Measurements from ENCODE around the gene ANKRD10. TPM values are rescaled to one million over a fixed set of nuclear protein-coding genes. Genes with fewer than 3 reads are reported as not detected.

ANKRD10 gene
- total and polyA plus RNA-seq, 2 donors (not counting 3 experiments of a cell fraction or from before 2014, with no cell fraction given): 44.5 to 94.1 TPM

DNA sequence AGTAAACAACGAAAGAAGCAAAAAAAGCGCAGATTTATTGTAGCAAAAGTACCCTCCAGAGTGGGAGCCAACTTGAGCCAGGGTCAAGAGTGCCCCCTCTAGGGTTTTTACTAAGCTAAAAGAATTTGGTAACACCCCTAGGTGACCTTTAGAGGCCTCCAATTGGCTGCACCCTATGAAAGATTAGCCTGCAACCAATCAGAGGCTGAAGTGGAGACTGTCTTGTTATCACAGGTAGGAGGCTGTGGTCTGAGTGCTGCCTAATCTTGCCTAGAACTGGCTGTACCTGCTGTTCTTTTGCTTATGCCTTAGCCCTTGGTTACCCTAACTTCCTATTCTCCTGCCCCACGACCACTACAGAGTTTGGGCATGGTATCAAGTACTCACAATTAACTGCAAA lies 38.3 kb downstream of the ANKRD10 start:
- Histone ChIP-seq H3K4me3 (replicated peaks in 1 of 3; ENCODE audit: insufficient read depth in 1 of 3, low read depth in 1 of 3, low read length in 3 of 3) (no peak overlapping the region), H3K79me2 (ENCODE audit: control insufficient read depth, insufficient read depth, low read length) (no peaks in the 10 kb centered on the region), H3K27ac (ENCODE audit: insufficient read depth, low read depth, low read length) (no peak overlapping the region), H3K4me2 (ENCODE audit: insufficient read depth, low read length) (no peak overlapping the region), H3K9me1 (replicated peaks; ENCODE audit: control insufficient read depth, extremely low read depth, insufficient read depth, low read length) (no peaks in the 10 kb centered on the region), H3K9me3 (replicated peaks; ENCODE audit: control insufficient read depth, insufficient read depth, low read length) (no peaks in the 10 kb centered on the region), H3K36me3 (ENCODE audit: control insufficient read depth in 2 of 2, extremely low read depth in 1 of 2, insufficient read depth in 2 of 2, low read length in 2 of 2) (peaks cover 0 to 2% of the 10 kb centered on the region in 2 experiments), H2AFZ (ENCODE audit: low read depth, low read length) (no peak overlapping the region), H3K27me3 (ENCODE audit: control insufficient read depth in 2 of 2, insufficient read depth in 2 of 2, low read length in 2 of 2) (peaks cover 0 to 2% of the 10 kb centered on the region in 2 experiments), H3K4me1 (ENCODE audit: control insufficient read depth, extremely low read depth, insufficient read depth, low read length) (peaks cover 5% of the 10 kb centered on the region), H4K20me1 (replicated peaks; ENCODE audit: control insufficient read depth, extremely low read depth, insufficient read depth, low read length) (no peaks in the 10 kb centered on the region), H3K9ac (replicated peaks; ENCODE audit: extremely low read depth, insufficient read depth, low read length) (no peak overlapping the region)
- CTCF ChIA-PET: interaction anchor here (1.4 to 1.5 kb wide), 2 partner anchors 13 to 39 kb away, joined by 3 read pairs; partner anchors contain the start of gene ANKRD10
- no peak for DNase-seq (ENCODE audit: low read depth, low spot score)
- intact Hi-C loops (cut with micrococcal nuclease): no loop called here
- POLR2A ChIA-PET: no interaction called here
- BruUV-seq (replicated peaks): no TSS peak
- dilution Hi-C loops (cut with MboI; ENCODE audit: extremely low pct_ligation_motif_present, low sequenced_read_pairs): no loop called here
- TF ChIP-seq MYC (IDR thresholded peaks at IDR 0.05; ENCODE audit: low read depth, low read length): no peak
- no peak for FAIRE-seq

DNA sequence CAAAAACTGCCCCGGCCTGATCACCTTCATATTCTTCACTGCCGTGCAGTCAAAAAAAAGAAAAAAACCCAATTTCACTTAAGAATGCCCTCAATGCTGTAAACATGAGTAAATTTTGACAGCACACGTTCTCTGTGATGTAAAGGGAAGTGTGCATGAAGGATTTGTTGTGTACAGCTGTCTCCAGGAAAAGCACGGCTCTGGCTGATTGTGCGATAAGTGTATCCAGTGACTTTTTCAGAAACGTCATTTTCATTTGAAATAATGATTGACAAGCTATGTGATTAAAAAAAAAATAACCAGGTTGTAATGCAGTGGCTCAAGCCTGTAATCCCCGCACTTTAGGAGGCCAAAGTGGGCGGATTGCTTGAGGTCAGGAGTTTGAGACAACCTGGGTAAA lies 39.6 kb downstream of the ANKRD10 start:
- H3K79me2 ChIP-seq (ENCODE audit: control insufficient read depth, insufficient read depth, low read length): no peaks in the 10 kb centered on the region
- H3K4me3 ChIP-seq (replicated peaks in 1 of 3; ENCODE audit: insufficient read depth in 1 of 3, low read depth in 1 of 3, low read length in 3 of 3): no peak overlapping the region
- no peak overlapping the region for H3K27ac ChIP-seq (ENCODE audit: insufficient read depth, low read depth, low read length)
- no peak overlapping the region for H3K9ac ChIP-seq (replicated peaks; ENCODE audit: extremely low read depth, insufficient read depth, low read length)
- dilution Hi-C loops (cut with MboI; ENCODE audit: extremely low pct_ligation_motif_present, low sequenced_read_pairs): no loop called here
- peaks cover 0 to 2% of the 10 kb centered on the region in 2 experiments for H3K27me3 ChIP-seq (ENCODE audit: control insufficient read depth in 2 of 2, insufficient read depth in 2 of 2, low read length in 2 of 2)
- H4K20me1 ChIP-seq (replicated peaks; ENCODE audit: control insufficient read depth, extremely low read depth, insufficient read depth, low read length): no peaks in the 10 kb centered on the region
- H3K4me2 ChIP-seq (ENCODE audit: insufficient read depth, low read length): peak overlapping the region; percentile 65
- intact Hi-C loops (cut with micrococcal nuclease): no loop called here
- peaks cover 12% of the 10 kb centered on the region for H3K4me1 ChIP-seq (ENCODE audit: control insufficient read depth, extremely low read depth, insufficient read depth, low read length)
- H3K9me1 ChIP-seq (replicated peaks; ENCODE audit: control insufficient read depth, extremely low read depth, insufficient read depth, low read length): no peaks in the 10 kb centered on the region
- ChIA-PET POLR2A (interaction anchor here (0.6 kb wide), 1 partner anchor 160 kb away, joined by 3 read pairs; no protein-coding TSS in a partner anchor), CTCF (interaction anchor here (1.5 to 1.7 kb wide), 2 partner anchors 9 to 14 kb away, joined by 3 to 4 read pairs; no protein-coding TSS in a partner anchor)
- no peak for FAIRE-seq
- no TSS peak for BruUV-seq (replicated peaks)
- H3K9me3 ChIP-seq (replicated peaks; ENCODE audit: control insufficient read depth, insufficient read depth, low read length): no peaks in the 10 kb centered on the region
- TF ChIP-seq, protein P1, sequence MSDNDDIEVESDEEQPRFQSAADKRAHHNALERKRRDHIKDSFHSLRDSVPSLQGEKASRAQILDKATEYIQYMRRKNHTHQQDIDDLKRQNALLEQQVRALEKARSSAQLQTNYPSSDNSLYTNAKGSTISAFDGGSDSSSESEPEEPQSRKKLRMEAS (IDR thresholded peaks at IDR 0.05; ENCODE audit: insufficient read depth, insufficient read length): no peak
- no peak for TF ChIP-seq JUN (IDR thresholded peaks at IDR 0.05; ENCODE audit: borderline replicate concordance, insufficient read depth, insufficient read length, low read depth)
- no peak for TF ChIP-seq POLR2AphosphoS5 (IDR thresholded peaks at IDR 0.05; ENCODE audit: insufficient read depth, low read depth, low read length)
- no peak for TF ChIP-seq EZH2 (IDR thresholded peaks at IDR 0.05; ENCODE audit: borderline replicate concordance, low read depth, low read length, severe bottlenecking)
- TF ChIP-seq MYC (IDR thresholded peaks at IDR 0.05; ENCODE audit: low read depth, low read length): no peak
- TF ChIP-seq FOS (IDR thresholded peaks at IDR 0.05; ENCODE audit: borderline replicate concordance, insufficient read depth, low read length): no peak
- no peak for TF ChIP-seq GATA2 (IDR thresholded peaks at IDR 0.05; ENCODE audit: insufficient read depth, insufficient read length, low read depth, low read length)
- no peak for TF ChIP-seq POLR2A (IDR thresholded peaks at IDR 0.05; ENCODE audit: low read depth, low read length)
- TF ChIP-seq, protein P2, sequence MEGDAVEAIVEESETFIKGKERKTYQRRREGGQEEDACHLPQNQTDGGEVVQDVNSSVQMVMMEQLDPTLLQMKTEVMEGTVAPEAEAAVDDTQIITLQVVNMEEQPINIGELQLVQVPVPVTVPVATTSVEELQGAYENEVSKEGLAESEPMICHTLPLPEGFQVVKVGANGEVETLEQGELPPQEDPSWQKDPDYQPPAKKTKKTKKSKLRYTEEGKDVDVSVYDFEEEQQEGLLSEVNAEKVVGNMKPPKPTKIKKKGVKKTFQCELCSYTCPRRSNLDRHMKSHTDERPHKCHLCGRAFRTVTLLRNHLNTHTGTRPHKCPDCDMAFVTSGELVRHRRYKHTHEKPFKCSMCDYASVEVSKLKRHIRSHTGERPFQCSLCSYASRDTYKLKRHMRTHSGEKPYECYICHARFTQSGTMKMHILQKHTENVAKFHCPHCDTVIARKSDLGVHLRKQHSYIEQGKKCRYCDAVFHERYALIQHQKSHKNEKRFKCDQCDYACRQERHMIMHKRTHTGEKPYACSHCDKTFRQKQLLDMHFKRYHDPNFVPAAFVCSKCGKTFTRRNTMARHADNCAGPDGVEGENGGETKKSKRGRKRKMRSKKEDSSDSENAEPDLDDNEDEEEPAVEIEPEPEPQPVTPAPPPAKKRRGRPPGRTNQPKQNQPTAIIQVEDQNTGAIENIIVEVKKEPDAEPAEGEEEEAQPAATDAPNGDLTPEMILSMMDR (IDR thresholded peaks at IDR 0.05; ENCODE audit: extremely low read depth in 1 of 2, insufficient read depth in 1 of 2, low read depth in 1 of 2, low read length in 2 of 2): no peak
- peak; percentile 21 for DNase-seq (ENCODE audit: low read depth, low spot score)
- H3K36me3 ChIP-seq (ENCODE audit: control insufficient read depth in 2 of 2, extremely low read depth in 1 of 2, insufficient read depth in 2 of 2, low read length in 2 of 2): peaks cover 0 to 2% of the 10 kb centered on the region in 2 experiments
- H2AFZ ChIP-seq (ENCODE audit: low read depth, low read length): peak overlapping the region; percentile 20

Data from endothelial cell of umbilical vein (primary cell).